GM12865 (cell line): ENCODE results near the gene CHST5.
A peak's percentile ranks its signal among the peaks of the same experiment; 100 is the strongest.

Experiments
- DNase-seq: peaks from one replicate; pipeline ENCODE4 v3.0.0; 2010; ENCODE audit warnings: low read depth
- H3K4me3 ChIP-seq: 2 replicates; pipeline ENCODE4 v1.5.1; 2011; ENCODE audit warnings: mild to moderate bottlenecking, low read depth, low read length, control low read depth
- CTCF ChIP-seq: IDR thresholded peaks from 2 replicates; pipeline ENCODE4 v1.5.1; 2011; ENCODE audit warnings: low read length, control low read depth, low read depth, inconsistent platforms; ENCODE audit not compliant: insufficient read depth; ENCODE audit errors: missing control alignments

The CHST5 gene

GRCh38 chr16:75573955-75574354, 38.0 kb upstream of the CHST5 start:
- H3K4me3 ChIP-seq = no peak overlapping the region
- TF ChIP-seq CTCF = no peak
- DNase-seq = no peak

- H3K4me3 ChIP-seq = no peak overlapping the region
- no peak for TF ChIP-seq CTCF
- DNase-seq = no peak
These were observed 37.1 kb upstream of the CHST5 start for GRCh38 chr16:75572864-75573542.

- TF ChIP-seq CTCF = no peak
- no peak overlapping the region for H3K4me3 ChIP-seq
- no peak for DNase-seq
These were observed 34.6 kb upstream of the CHST5 start for GRCh38 chr16:75570396-75571065.

GRCh38 chr16:75567911-75568310, 32.0 kb upstream of the CHST5 start:
- DNase-seq = no peak
- no peak for TF ChIP-seq CTCF
- H3K4me3 ChIP-seq = no peak overlapping the region

- DNase-seq = peak; percentile 39
- TF ChIP-seq CTCF = no peak
- H3K4me3 ChIP-seq = peak overlapping the region; percentile 55
These were observed 30.9 kb upstream of the CHST5 start for GRCh38 chr16:75566758-75567255.

- no peak for TF ChIP-seq CTCF
- peak within 1 kb of the TSS; percentile 55 for H3K4me3 ChIP-seq
- DNase-seq = peak; percentile 90
These were observed 30.3 kb upstream of the CHST5 start, which contains the start of gene GABARAPL2 for GRCh38 chr16:75566040-75566757. GABARAPL2 (plus strand) TSS chr16:75566379; CDS start chr16:75566487, 108 bp downstream.
